OCI-M2 (cell line): ENCODE measurements around the gene DYNLRB1.

Experiments used
- DNase-seq: peaks from one replicate; lab custom pipeline; 2025; ENCODE audit not compliant: unreplicated experiment; lab: John Stamatoyannopoulos, UW

DYNLRB1 gene

DNA sequence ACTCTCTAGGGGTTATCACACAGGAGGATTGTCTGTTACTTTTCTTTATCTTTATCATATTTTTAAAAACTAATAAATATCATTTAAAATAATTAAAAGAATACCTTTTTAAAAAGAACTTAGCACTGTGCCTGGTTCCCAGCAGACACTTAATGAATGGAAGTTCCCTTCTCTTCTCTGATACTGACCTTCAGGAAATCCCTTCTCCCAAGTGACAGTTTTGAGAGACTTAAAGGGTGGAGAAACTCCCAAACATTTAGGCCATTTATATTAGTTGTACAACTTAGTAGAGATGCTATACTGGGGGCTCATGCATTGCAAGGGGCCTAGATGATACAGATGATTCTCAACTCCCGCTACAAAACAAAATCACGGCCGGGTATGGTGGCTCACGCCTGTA lies 60.8 kb downstream of the DYNLRB1 start:
- no peak for DNase-seq

DNA sequence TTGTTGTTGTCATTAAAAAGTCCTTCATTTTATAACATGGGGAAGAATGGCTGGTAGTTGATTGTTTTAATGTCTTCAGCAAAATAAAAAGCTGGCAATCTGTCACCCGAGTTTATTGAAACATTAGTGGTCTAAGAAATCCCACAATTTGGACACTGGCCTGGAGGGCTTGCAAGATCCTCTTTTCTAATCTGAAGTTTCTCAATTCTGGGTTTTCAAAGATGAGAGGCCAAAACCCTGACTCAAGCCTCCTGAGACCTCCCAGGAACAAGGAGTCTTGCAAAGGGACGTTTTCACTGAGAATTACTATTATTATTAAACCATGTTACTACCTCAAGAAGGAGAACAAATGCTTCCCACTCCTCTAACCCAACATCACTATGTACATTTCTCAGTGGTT lies 61.8 kb downstream of the DYNLRB1 start:
- no peak for DNase-seq

DNA sequence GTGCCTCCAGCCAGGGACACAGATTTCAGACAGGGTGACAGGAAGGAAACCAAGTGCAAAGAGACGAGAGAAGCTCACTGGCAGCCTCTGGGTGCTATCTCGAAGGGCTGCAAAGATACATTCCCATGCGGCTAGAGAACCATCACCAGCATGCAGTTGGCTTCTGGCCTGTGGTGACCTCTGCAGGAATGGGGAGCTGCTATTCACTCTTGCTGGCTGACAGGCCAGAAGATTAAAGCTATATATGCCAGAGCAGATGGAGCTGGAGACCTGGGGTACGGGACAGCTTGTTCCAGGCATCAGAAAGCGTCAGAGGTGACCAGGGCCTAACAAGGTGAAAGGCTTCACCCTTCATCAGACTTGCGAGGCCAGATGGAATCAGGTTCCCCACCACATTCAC lies 62.3 kb downstream of the DYNLRB1 start:
- no peak for DNase-seq

DNA sequence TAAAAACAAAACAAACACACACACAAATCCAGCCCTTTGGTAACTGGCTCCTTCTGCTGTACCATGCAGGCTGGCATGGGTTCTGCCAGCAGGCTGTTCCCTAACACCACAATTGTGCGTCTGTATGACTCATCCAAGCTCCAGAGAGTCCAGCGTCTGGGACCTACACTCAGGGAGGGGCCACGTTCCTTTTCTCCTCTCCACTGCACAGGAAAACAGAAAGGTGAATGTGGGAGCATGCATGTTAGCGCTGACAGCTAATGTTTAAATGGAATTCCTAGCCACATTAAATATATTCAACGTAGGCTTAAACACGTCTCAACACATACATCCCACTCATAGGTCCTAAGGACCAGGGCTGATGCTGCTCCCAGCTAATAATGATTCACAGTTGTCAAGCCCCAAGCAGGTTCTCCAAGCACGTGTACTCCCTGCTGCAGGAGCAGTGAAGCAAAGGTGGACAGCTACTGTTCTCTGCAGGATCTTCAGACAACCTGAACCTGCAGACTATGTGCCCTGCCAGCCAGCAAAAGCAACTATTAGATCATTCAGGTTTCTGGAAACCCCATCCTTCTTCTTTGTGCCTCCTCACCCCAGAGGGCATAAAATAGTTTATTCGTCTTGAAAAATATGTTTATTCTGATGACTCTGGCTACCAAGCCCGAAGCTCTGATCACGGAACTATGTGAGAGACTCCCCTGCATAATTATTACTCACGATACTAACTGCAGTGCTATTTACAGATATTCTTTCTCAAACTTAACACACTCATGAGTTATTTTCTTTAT lies 63.2 kb downstream of the DYNLRB1 start:
- no peak for DNase-seq

DNA sequence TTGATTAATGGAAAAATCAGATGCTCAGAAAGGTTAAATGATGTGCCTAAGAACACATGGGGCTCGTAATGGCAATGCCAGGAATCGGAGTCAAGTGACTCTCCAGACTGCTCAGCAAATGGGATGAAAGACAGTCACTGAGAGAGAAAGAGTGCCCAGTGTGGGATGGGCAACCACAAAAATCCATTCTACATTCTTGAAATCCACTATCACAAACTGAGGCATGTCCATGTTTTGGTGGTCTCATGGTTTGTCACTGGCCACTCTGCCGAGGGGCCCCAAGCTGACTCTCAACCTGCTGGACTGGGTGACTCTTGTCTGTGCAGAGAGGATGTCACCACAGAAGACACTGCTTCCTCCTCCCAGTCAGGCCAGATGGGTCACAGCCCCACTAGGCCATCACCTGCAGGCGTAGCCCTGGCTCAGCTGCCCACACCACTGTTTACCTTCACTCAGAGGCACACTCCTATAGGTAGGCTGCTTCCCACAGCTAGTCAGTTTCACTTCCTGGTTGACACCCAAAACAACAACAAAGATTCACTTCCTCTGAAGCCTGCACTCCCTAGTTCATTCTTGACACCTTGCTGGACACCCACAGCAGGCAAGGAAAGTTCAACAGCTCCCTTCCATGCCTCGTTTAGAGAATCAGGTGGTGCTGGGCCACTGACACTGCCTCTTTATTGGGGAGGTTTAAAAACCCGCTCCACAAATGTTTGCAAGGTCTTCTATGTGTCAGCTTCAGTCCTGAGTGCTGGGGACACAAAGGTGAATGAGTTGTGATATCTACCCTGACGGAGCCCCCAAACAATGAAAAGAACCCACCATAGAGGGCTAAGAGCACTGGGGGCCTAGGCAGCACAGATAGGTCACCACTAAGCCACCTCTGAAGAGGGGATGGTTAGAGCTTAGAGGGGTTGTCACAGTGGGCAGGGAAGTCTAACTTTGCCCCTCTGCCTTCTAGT lies 64.0 kb downstream of the DYNLRB1 start:
- no peak for DNase-seq

DNA sequence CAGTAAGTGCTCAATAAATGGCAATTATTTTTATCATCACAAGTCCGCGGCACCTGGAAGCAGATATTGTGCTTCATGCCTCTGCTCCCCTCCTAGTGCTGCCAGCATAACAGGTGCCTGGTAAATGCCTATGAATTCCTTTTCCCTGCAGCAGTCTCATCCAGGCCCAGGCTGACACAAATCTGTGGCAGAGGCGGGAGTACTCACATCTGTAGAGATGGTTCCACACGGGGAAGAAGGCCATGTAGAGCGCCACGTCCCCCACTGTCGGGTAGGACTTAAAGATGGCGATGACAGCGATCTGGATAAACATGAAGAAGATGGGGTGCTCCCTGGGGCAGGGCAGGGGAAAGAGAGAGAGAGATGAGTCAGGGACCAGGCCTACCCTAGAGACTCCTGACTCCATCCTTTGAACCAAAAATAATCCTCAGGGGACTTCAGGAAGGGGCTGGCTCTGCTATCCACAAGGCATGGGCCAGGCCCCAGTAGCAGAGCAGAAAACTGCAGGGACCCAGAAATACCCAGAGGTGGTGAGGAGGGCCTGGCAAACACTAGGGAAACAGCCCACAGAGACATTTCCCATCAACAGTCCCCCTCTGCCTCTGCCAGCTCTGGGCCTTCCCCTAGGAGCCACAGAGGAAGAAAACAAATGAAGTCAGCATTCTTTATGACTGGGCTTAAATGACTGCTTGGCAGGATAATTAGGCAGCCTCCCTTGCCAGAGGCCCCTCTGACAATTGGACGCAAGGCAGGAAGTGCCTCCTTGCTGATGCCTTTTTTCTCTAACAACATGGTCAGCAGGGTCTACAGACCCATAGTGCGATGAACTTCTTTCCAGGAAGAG lies 65.3 kb downstream of the DYNLRB1 start:
- no peak for DNase-seq

DNA sequence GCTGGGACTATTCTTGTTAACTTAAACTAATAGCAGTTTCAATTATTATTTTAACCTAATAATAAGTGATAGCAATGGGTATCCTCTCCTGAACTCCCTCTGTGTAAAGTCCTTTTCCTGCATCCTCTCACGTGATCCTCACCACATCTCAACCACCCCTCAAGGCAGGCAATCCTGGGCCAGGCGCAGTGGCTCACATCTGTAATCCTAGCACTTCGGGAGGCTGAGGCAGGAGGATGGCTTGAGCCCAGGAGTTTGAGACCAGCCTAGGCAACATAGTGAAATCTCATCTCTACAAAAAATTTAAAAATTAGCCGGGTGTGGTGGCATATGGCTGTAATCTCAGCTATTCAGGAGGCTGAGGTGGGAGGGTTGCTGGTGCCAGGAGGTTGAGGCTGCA lies 66.0 kb downstream of the DYNLRB1 start:
- DNase-seq = no peak

DNA sequence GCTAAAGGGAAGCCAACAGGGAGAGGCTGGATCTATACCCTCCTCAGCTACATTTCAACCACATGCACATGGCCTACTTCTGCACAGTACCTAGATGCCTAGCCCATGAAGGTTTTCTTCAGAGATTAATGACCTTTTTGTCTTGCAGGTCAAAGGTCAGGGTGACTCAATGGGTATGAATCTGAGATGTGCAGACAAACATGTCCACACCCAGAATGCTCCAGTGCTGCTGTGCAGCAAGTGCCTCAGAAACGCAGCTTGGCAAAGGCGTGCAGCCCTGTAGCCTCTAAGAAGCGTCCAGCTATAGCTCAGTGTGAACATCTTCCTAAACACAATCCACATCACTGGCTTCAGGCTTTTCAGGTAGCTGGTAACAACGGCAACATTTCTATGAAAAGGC lies 66.7 kb downstream of the DYNLRB1 start:
- DNase-seq = no peak

DNA sequence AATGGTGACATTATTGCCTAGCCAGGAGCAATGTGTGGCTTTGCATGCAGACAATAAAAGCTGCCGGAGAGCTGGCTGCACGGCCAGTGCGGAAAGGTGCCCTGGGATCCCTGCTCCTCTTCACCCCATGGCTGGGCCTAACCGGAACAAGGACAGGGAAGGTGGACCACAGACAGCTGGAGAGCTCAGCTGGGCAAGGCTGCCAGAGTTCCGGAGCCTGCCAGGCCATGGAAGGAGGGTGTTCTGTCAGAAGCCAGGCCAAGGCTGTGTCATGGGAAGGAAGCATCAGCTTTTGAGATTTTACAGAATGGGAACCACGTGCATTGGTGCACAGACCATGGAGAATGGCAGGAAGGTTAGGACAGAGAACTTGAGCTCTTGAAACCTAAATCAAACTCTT lies 67.3 kb downstream of the DYNLRB1 start:
- no peak for DNase-seq

DNA sequence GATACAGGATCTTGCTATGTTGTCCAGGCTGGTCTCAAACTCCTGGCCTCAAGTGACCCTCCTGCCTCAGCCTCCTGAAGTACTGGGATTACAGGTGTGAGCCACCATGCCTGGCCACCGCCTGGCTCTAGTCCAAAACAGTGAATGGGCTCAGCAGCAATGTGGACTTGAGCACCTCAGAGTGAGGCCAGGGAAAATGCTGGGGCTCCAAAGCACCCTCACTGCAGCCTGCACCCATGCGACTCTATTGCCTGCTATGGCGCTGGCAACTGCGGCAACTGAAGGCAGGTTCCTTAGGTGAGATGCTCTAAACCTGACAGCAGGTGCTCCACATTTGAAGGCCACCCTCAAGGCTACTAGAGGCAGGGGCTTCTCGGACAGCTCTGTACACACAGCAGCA lies 68.8 kb downstream of the DYNLRB1 start:
- DNase-seq = no peak

DNA sequence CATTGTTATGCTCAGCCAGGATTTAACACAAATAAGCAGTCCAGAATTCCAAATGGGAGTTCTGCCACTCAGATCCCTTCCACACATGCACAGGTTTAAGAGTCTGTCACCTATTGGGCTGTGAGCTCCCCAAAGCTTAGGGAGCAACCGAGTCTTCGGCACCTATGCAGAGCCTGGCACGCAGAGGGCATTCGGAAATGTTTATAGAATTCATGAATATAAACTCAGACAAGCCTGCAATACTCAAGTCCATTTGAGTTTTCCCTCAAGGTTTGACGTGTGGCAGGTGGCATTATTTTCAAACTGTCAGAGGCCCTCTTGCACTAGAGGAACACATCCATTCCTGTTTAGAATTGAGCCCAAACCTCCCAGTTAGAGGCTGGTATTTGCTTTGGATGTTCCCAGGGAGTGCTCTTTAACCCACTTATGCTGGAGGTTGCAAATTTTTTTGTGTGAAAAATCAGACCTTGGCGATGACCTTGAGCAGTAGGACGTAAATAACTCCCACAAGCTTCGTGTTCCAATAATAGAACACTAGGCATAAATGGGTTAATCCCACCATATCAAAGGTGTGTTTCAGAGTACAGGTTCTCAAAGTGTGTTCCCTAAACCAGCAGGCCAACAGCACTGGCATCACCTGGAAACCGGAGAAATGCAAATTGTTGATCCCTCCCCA lies 70.4 kb downstream of the DYNLRB1 start:
- DNase-seq = no peak
